CD4-positive, alpha-beta T cell treated with Interleukin-17A for 1 hour (primary cell): ENCODE results near the gene ARR3.
"Not testable (repeated sequence)": the region's sequence is repeated elsewhere in the genome, so short reads cannot be mapped to it uniquely, and the experiment has no call there.

Source experiments
- DNase-seq: peaks from one replicate; pipeline ENCODE4 v3.0.0-alpha.2; 2020

The ARR3 gene

GRCh38 chrX:70268034-70268433, at the start of gene ARR3:
TSS of gene ARR3 (plus strand) at chrX:70268334. CDS start at chrX:70269386, 1,052 bp downstream.
- no peak for DNase-seq

DNA sequence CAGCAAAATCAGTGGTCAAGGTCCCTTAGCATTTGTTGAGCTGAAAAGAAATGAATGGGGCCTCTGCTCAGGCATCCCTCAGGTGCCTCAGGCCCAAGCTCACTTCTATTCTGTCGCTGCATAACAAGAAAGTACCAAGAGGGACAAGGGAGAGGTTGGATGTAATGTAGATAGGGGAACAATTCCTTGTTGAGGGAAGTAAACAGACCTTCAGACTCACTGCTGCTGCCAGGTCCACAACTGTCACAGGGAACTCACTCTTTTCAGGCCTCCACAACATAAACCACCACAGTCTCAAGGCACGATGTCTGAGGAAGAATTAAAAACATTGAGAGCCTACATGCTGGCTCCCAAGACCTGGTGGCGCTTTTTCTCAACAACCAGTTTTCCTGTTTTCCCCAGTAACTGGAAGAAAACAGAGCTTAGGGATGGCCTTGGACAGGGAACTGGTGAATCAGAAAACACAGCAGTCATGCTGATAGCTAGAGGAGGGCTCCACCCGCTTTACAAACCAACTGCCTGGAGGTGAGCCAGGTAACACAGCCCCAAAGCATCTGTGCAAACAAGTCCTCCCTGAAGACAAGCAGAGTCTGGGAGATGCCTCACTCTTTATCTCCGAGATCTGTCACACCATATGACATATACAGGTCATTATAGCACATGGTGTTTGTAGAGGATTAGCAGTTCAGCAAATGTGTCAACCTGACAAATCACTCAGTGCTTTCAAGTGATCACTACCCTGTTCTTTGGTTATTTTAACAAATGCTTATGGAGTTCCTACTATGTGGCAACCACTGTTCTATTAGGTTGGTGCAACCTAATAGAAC, 48.0 kb upstream of the ARR3 start:
- DNase-seq = no peak

DNA sequence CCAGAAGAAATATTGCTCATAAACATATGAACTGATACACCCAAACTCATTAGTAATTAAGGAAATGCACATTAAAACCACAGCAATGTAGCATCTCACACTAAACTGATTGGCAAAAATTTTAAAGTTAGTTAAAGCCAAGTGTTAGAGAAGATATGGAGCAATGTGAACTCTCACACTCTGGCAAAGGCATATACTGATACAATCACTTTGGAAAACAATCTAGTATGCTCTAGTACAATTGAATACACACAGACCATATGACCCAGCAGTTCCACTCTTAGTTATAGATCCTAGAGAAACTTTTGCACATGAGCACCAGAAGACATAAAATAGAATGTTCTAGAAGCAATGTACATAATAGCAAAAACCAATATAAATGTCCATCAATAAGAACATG, 42.1 kb upstream of the ARR3 start:
- no peak for DNase-seq

DNA sequence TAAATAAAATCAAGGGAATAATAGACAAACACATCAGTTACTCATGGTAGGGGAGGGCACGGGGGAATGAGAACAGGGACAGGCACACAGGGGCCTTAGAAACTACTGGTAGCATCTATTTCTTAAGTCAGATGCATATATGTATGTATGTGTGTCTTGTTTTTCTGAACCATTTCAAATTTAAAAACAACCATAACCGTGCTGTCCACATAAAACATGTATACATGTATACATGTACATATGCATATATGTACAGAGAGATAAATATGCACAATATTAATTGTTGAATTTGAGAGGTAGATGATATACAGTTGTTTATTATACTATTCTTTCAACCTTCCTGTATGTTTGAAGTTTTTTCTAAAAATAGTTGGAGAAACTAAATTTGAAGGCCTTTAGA, 41.4 kb upstream of the ARR3 start:
- no peak for DNase-seq

DNA sequence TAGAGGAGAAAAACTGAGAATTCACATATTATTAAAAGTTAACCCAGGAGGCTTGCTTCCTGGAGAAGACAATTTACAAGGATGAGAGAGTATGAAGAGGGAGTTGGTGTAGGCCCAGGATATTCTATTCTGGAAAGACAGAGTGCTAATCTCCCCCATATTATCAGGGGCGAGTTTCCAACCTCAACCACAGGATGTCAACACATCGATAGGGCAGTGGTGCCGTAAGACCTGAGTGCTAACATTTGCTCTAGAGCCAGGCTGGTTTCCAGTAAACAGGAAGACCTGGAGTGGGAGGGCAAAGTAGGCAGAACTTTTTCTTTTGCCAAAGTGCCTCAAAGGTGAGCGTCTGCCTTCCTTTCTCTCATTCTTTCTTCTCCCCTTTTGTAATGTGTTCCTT, 36.5 kb upstream of the ARR3 start:
- DNase-seq = no peak

DNA sequence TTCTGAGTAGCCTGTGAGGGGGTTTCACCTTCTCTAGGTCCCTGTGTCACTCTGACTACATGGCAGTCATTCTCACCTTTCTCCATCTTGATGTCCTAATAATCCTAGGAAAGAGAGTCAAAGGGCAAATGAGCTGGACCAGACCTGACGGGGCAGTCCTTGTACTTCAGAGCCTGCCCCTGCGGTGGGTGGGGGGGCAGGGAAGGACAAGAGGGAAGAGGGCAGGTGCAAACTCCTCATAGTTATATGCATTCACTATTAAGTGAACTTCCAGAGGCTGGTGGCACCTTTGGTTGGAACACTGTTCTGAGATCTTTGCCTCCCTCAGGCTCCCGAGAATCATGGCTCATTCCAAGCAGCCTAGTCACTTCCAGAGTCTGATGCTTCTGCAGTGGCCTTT, 33.8 kb upstream of the ARR3 start, which contains the start of gene AWAT1:
AWAT1 (plus strand) TSS at position 301 of the 400 bp plus-strand sequence; CDS start at position 342, 41 bp downstream.
- no peak for DNase-seq

DNA sequence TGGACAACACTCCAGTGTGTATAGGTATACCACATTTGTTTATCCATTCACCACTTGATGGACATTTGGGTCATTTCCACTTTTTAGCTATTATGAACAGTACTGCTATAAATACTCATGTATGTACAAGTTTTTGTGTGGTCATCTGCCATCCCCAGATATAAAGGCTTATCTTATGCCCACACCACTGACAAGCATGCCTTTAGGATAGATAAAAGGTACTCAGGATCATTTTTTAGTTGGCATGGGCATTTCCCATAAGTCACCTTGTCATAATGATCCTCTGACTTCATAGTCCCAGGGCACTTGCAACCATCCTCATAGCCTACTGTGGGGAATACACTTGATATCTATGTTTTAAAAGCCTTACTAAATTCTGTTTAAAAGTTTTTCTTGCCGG, 27.4 kb upstream of the ARR3 start:
- no peak for DNase-seq

DNA sequence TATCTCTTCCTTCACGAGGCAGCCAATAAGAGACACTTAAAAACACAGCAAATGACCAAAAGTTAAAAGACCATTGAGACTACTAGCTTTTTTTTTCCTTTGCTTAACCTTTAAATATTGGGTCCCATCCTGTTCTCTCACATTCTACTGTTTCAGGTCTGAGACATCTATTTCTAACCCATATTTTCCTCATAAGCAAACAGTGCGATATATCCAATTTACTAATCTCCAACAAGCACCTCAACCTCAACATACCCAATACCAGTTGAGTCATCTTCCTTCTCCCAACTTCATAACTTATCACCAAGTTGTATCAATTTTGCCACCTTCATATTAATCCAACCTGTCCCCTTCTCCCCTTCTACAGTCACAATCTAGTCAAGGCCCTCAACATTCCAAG, 26.6 kb upstream of the ARR3 start:
- no peak for DNase-seq

GRCh38 chrX:70243601-70244000, 24.5 kb upstream of the ARR3 start:
- DNase-seq = not testable (repeated sequence)

- DNase-seq = no peak
Observed at GRCh38 chrX:70244881-70245280, 23.3 kb upstream of the ARR3 start.

DNA sequence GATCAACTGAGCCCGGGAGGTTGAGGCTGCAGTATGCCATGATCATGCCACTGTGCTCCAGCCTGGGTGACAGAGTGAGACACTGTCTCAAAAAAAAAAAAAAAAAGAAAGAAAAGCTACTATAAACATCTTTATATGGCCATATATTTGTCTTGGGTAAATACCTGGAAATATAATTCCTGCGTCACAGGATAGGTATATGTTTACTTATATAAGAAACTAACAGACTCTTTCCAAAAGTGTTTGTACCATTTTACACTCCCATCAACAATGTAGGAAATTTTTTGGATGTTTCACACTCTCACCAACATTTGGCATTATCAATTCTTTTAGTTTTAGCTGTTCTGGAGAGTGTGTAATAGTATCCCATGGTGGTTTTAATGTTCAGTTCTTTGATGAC, 20.9 kb upstream of the ARR3 start:
- no peak for DNase-seq

DNA sequence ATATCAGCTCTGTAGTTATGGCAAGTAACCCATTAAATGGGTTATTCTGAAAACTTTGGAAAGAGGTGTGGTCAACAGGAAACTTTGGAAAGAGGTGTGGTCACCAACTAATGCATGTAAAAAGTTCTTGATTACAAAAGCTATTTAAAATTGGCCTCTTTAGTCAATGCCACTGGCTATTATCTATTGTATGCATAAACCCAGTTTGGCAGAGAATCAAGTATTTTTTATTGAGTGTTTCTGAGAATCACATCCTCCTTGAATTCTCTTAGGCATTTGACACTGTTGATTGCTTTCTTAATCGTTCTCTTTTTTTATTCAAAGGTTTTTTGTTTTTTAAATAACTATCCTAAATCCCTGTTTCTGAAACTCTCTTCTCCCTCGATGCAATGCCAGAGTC, 15.6 kb upstream of the ARR3 start:
- DNase-seq = no peak

- no peak for DNase-seq
Observed at GRCh38 chrX:70253377-70254062, 14.6 kb upstream of the ARR3 start.

- no peak for DNase-seq
Observed at GRCh38 chrX:70254063-70254400, 14.1 kb upstream of the ARR3 start.

- no peak for DNase-seq
Observed at GRCh38 chrX:70254909-70255308, 13.2 kb upstream of the ARR3 start.

- DNase-seq = no peak
Observed at GRCh38 chrX:70255452-70255851, 12.7 kb upstream of the ARR3 start.

GRCh38 chrX:70257423-70258288, 10.5 kb upstream of the ARR3 start:
- DNase-seq = no peak

GRCh38 chrX:70260104-70260503, 8.0 kb upstream of the ARR3 start, which contains the start of gene P2RY4:
TSS of gene P2RY4 (minus strand) at chrX:70260204. CDS start at chrX:70259624, 580 bp downstream.
- DNase-seq = no peak

GRCh38 chrX:70262952-70263567, 5.1 kb upstream of the ARR3 start:
- peak; percentile 0 for DNase-seq

- DNase-seq = no peak
Observed at GRCh38 chrX:70264784-70265183, 3.4 kb upstream of the ARR3 start.

- DNase-seq = not testable (repeated sequence)
Observed at GRCh38 chrX:70274029-70274428, 5.9 kb downstream of the ARR3 start.

- DNase-seq = no peak
Observed at GRCh38 chrX:70279081-70279480, 10.9 kb downstream of the ARR3 start.

GRCh38 chrX:70280573-70280972, 12.4 kb downstream of the ARR3 start:
- no peak for DNase-seq
